SKM-1 treated with dmso at 0.1 percent for 144 hours (cell line): ENCODE data around the gene NGFR.
"Not testable (repeated sequence)": the region's sequence is repeated elsewhere in the genome, so short reads cannot be mapped to it uniquely, and the experiment has no call there.

ENCODE experiments used
- DNase-seq: peaks from one replicate; lab custom pipeline; 2025; ENCODE audit not compliant: unreplicated experiment; lab: John Stamatoyannopoulos, UW

NGFR gene

GRCh38 chr17:49495842-49496182, 719 bp downstream of the NGFR start:
- DNase-seq: no peak

- peak; percentile 10 for DNase-seq
Observed at GRCh38 chr17:49496183-49496866, 1.2 kb downstream of the NGFR start.

GRCh38 chr17:49496867-49497147, 1.7 kb downstream of the NGFR start:
- DNase-seq: no peak

GRCh38 chr17:49497148-49498028, 2.3 kb downstream of the NGFR start:
- no peak for DNase-seq

GRCh38 chr17:49498029-49498615, 3.0 kb downstream of the NGFR start:
- no peak for DNase-seq

- DNase-seq: no peak
Observed at GRCh38 chr17:49501496-49501895, 6.4 kb downstream of the NGFR start.

GRCh38 chr17:49502254-49502653, 7.2 kb downstream of the NGFR start:
- DNase-seq: no peak

- not testable (repeated sequence) for DNase-seq
Observed at GRCh38 chr17:49502680-49503079, 7.6 kb downstream of the NGFR start.

GRCh38 chr17:49504369-49504768, 9.3 kb downstream of the NGFR start:
- DNase-seq: no peak

- no peak for DNase-seq
Observed at GRCh38 chr17:49505854-49506253, 10.8 kb downstream of the NGFR start.

- no peak for DNase-seq
Observed at GRCh38 chr17:49506282-49506681, 11.2 kb downstream of the NGFR start.

GRCh38 chr17:49508061-49508865, 13.2 kb downstream of the NGFR start:
- DNase-seq: no peak

GRCh38 chr17:49508866-49509587, 13.9 kb downstream of the NGFR start:
- no peak for DNase-seq

GRCh38 chr17:49509588-49509917, 14.5 kb downstream of the NGFR start:
- no peak for DNase-seq

- DNase-seq: no peak
Observed at GRCh38 chr17:49510059-49510719, 15.1 kb downstream of the NGFR start.

- DNase-seq: no peak
Observed at GRCh38 chr17:49510720-49511110, 15.6 kb downstream of the NGFR start.

GRCh38 chr17:49511810-49512209, 16.7 kb downstream of the NGFR start:
- DNase-seq: no peak

- DNase-seq: no peak
Observed at GRCh38 chr17:49512296-49513043, 17.4 kb downstream of the NGFR start.

GRCh38 chr17:49513044-49513395, 17.9 kb downstream of the NGFR start:
- no peak for DNase-seq

GRCh38 chr17:49513641-49514040, 18.5 kb downstream of the NGFR start:
- DNase-seq: no peak
